ENCODE measurements around the gene MED7. TPM values are rescaled to one million over a fixed set of nuclear protein-coding genes. Genes with fewer than 3 reads are reported as not detected.

MED7 gene
- total RNA-seq, 1 donor from 2014 or later, result 11.2 TPM

GRCh38 chr5:157121709-157122108 lies 21.0 kb downstream of the MED7 start:
- Histone ChIP-seq H3K27ac (no peak overlapping the region), H3K9me3 (peaks cover 12% of the 10 kb centered on the region), H3K36me3 (no peaks in the 10 kb centered on the region), H3K27me3 (ENCODE audit: low read depth) (no peaks in the 10 kb centered on the region), H3K4me3 (no peak overlapping the region), H3K4me1 (no peaks in the 10 kb centered on the region)
- ATAC-seq (no peak), DNase-seq (no peak)
- TF ChIP-seq CTCF (IDR thresholded peaks at IDR 0.05), result no peak
- intact Hi-C loops (cut with DNase I), result no loop called here

GRCh38 chr5:157120102-157120501 lies 22.6 kb downstream of the MED7 start:
- Histone ChIP-seq H3K36me3 (no peaks in the 10 kb centered on the region), H3K4me3 (no peak overlapping the region), H3K4me1 (no peaks in the 10 kb centered on the region), H3K27ac (no peak overlapping the region), H3K9me3 (peaks cover 12% of the 10 kb centered on the region), H3K27me3 (ENCODE audit: low read depth) (no peaks in the 10 kb centered on the region)
- no peak for DNase-seq
- no peak for TF ChIP-seq CTCF (IDR thresholded peaks at IDR 0.05)
- no peak for ATAC-seq
- intact Hi-C loops (cut with DNase I), result no loop called here

GRCh38 chr5:157116483-157116954 lies 26.1 kb downstream of the MED7 start:
- Histone ChIP-seq H3K9me3 (peaks cover 5% of the 10 kb centered on the region), H3K36me3 (no peaks in the 10 kb centered on the region), H3K4me3 (no peak overlapping the region), H3K27ac (no peak overlapping the region), H3K4me1 (no peaks in the 10 kb centered on the region), H3K27me3 (ENCODE audit: low read depth) (no peaks in the 10 kb centered on the region)
- ATAC-seq, result no peak
- DNase-seq, result no peak
- TF ChIP-seq CTCF (IDR thresholded peaks at IDR 0.05), result no peak
- intact Hi-C loops (cut with DNase I), result no loop called here

- intact Hi-C loops (cut with DNase I), result no loop called here
- no peak overlapping the region for H3K27ac ChIP-seq
- H3K4me3 ChIP-seq, result no peak overlapping the region
- no peaks in the 10 kb centered on the region for H3K4me1 ChIP-seq
- no peak for DNase-seq
- no peaks in the 10 kb centered on the region for H3K36me3 ChIP-seq
- no peak for TF ChIP-seq CTCF (IDR thresholded peaks at IDR 0.05)
- ATAC-seq, result no peak
- no peaks in the 10 kb centered on the region for H3K27me3 ChIP-seq (ENCODE audit: low read depth)
- H3K9me3 ChIP-seq, result no peaks in the 10 kb centered on the region
Observed at GRCh38 chr5:157115502-157115901, 27.2 kb downstream of the MED7 start.

GRCh38 chr5:157115012-157115411 lies 27.7 kb downstream of the MED7 start:
- no peaks in the 10 kb centered on the region for H3K9me3 ChIP-seq
- intact Hi-C loops (cut with DNase I), result no loop called here
- H3K4me3 ChIP-seq, result no peak overlapping the region
- no peaks in the 10 kb centered on the region for H3K27me3 ChIP-seq (ENCODE audit: low read depth)
- no peak for TF ChIP-seq CTCF (IDR thresholded peaks at IDR 0.05)
- no peaks in the 10 kb centered on the region for H3K4me1 ChIP-seq
- DNase-seq (no peak), ATAC-seq (no peak)
- no peaks in the 10 kb centered on the region for H3K36me3 ChIP-seq
- no peak overlapping the region for H3K27ac ChIP-seq

- no peak for TF ChIP-seq CTCF (IDR thresholded peaks at IDR 0.05)
- Histone ChIP-seq H3K4me3 (no peak overlapping the region), H3K36me3 (no peaks in the 10 kb centered on the region), H3K4me1 (no peaks in the 10 kb centered on the region), H3K27ac (no peak overlapping the region), H3K9me3 (no peaks in the 10 kb centered on the region), H3K27me3 (ENCODE audit: low read depth) (no peaks in the 10 kb centered on the region)
- intact Hi-C loops (cut with DNase I), result no loop called here
- ATAC-seq (peak in 1 of 2 donors; percentile 26), DNase-seq (no peak)
Observed at GRCh38 chr5:157113002-157113401, 29.7 kb downstream of the MED7 start.
